HG02642 (cell line): ENCODE results near the gene MS4A6A.
"Not testable (repeated sequence)": the region's sequence is repeated elsewhere in the genome, so short reads cannot be mapped to it uniquely, and the experiment has no call there.

Experiments
- ATAC-seq: cut with Tn5 transposase; IDR thresholded peaks from one replicate; pipeline ENCODE4 v1.9.1; 2021; ENCODE audit warnings: mild to moderate bottlenecking; ENCODE audit not compliant: unreplicated experiment, poor library complexity

Gene MS4A6A

GRCh38 chr11:60184824-60185511 is 2.1 kb upstream of the MS4A6A start:
- ATAC-seq: no peak

- no peak for ATAC-seq
Observed at GRCh38 chr11:60183591-60184205, 815 bp upstream of the MS4A6A start.

- ATAC-seq: peak; percentile 61
Observed at GRCh38 chr11:60175860-60176275, 7.0 kb downstream of the MS4A6A start.

- no peak for ATAC-seq
Observed at GRCh38 chr11:60172011-60172410, 10.9 kb downstream of the MS4A6A start.

- ATAC-seq: no peak
Observed at GRCh38 chr11:60170566-60170965, 12.3 kb downstream of the MS4A6A start.

- ATAC-seq: no peak
Observed at GRCh38 chr11:60169264-60169915, 13.5 kb downstream of the MS4A6A start.

- no peak for ATAC-seq
Observed at GRCh38 chr11:60168306-60168705, 14.6 kb downstream of the MS4A6A start.

GRCh38 chr11:60165951-60166350 is 16.9 kb downstream of the MS4A6A start:
- no peak for ATAC-seq

- ATAC-seq: no peak
Observed at GRCh38 chr11:60165538-60165937, 17.3 kb downstream of the MS4A6A start.

- ATAC-seq: no peak
Observed at GRCh38 chr11:60164550-60165075, 18.3 kb downstream of the MS4A6A start.

GRCh38 chr11:60161766-60162165 is 21.1 kb downstream of the MS4A6A start:
- no peak for ATAC-seq

GRCh38 chr11:60161107-60161506 is 21.8 kb downstream of the MS4A6A start:
- ATAC-seq: no peak

- no peak for ATAC-seq
Observed at GRCh38 chr11:60159868-60160267, 23.0 kb downstream of the MS4A6A start.

GRCh38 chr11:60159284-60159683 is 23.6 kb downstream of the MS4A6A start:
- ATAC-seq: no peak

- no peak for ATAC-seq
Observed at GRCh38 chr11:60158636-60159035, 24.2 kb downstream of the MS4A6A start.

- ATAC-seq: no peak
Observed at GRCh38 chr11:60155931-60156330, 27.0 kb downstream of the MS4A6A start.

- ATAC-seq: not testable (repeated sequence)
Observed at GRCh38 chr11:60152727-60153126, 30.2 kb downstream of the MS4A6A start.

- no peak for ATAC-seq
Observed at GRCh38 chr11:60150279-60150678, 32.6 kb downstream of the MS4A6A start.

- ATAC-seq: no peak
Observed at GRCh38 chr11:60145677-60146076, 37.2 kb downstream of the MS4A6A start.

- ATAC-seq: no peak
Observed at GRCh38 chr11:60143768-60144167, 39.1 kb downstream of the MS4A6A start.

GRCh38 chr11:60133917-60134316 is 49.0 kb downstream of the MS4A6A start:
- ATAC-seq: no peak
